HG03095 (cell line): ENCODE data around the gene STK40.
A peak's percentile ranks its signal among the peaks of the same experiment; 100 is the strongest.

Experiments
- ATAC-seq: cut with Tn5 transposase; IDR thresholded peaks from one replicate; pipeline ENCODE4 v1.9.1; 2021; ENCODE audit warnings: moderate library complexity; ENCODE audit not compliant: unreplicated experiment

Gene STK40, protein sequence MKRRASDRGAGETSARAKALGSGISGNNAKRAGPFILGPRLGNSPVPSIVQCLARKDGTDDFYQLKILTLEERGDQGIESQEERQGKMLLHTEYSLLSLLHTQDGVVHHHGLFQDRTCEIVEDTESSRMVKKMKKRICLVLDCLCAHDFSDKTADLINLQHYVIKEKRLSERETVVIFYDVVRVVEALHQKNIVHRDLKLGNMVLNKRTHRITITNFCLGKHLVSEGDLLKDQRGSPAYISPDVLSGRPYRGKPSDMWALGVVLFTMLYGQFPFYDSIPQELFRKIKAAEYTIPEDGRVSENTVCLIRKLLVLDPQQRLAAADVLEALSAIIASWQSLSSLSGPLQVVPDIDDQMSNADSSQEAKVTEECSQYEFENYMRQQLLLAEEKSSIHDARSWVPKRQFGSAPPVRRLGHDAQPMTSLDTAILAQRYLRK

DNA sequence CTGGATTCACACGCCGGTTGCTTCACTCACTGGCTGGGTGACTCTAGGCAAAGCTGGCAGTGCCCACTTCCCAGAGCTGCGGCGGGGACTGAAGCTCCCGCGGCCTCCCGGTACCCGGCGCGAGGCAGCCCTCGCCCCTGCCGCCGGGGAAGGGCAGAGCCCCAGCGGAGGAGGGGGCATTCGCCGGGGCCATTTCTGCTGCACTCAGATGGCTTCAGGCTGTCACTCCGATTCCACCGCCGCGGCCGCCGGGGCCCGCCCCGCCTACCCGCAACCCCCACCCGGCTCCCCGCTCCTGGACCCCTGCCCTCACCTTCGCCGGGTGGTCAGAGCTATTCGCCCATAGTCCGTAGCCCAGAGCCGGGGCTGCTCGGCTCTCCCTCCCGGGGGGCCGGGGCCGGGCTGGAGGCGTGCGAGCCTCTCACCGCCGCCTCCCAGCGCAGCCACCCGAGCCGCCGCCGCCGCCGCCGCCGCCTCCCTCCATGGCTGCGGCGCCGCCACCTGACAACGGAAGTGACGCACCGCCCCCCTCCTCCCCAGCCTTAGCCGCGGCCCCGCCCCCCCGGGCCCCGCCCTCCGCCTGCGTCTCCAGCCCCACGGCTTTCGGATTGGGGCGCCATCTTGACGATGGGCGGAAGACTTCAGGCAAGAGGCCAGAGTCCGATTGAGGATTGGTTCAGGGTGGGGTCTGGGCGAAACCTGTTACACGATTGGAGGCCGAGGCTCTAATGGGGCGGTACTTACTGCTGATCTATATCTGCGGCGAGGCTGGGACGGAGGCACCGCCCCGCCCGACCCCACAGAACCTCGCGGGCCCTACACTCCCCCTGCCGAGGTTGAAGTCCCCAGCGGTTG is at the start of gene STK40:
TSS of gene STK40 (minus strand) at position 515 of the 855 bp plus-strand sequence. CDS start 24,592 bp downstream, outside the sequence.
- peak; percentile 81 for ATAC-seq

DNA sequence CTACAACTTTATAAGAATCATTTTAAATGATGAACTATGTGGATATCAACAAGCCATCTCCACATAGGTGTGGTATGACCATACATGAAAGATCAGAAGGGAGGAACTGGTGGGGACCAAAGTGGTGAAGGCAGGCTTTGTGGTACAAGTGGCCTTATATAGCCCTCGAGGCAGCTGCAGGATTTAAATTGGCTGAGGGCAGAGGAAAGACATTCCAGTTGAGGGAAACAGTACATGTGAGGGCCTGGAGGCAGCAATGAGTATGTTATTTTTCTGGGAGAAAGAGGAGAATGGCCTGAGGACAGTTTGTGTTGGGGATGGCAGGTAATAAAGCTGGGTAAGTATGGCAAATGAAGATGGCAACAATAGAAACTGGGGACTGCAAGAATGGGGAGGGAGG is 47.4 kb upstream of the STK40 start:
- ATAC-seq: no peak

- ATAC-seq: no peak
Observed at GRCh38 chr1:36432616-36433015, 46.9 kb upstream of the STK40 start.

GRCh38 chr1:36425791-36426190 is 40.1 kb upstream of the STK40 start:
- no peak for ATAC-seq

- ATAC-seq: no peak
Observed at GRCh38 chr1:36421649-36422048, 35.9 kb upstream of the STK40 start.

- ATAC-seq: no peak
Observed at GRCh38 chr1:36420836-36421317, 35.2 kb upstream of the STK40 start.

- ATAC-seq: no peak
Observed at GRCh38 chr1:36420409-36420808, 34.7 kb upstream of the STK40 start.

- ATAC-seq: no peak
Observed at GRCh38 chr1:36419569-36419968, 33.8 kb upstream of the STK40 start.

- ATAC-seq: no peak
Observed at GRCh38 chr1:36419140-36419539, 33.4 kb upstream of the STK40 start.

- no peak for ATAC-seq
Observed at GRCh38 chr1:36417931-36418330, 32.2 kb upstream of the STK40 start.

GRCh38 chr1:36415661-36416326 is 30.1 kb upstream of the STK40 start:
- ATAC-seq: no peak

DNA sequence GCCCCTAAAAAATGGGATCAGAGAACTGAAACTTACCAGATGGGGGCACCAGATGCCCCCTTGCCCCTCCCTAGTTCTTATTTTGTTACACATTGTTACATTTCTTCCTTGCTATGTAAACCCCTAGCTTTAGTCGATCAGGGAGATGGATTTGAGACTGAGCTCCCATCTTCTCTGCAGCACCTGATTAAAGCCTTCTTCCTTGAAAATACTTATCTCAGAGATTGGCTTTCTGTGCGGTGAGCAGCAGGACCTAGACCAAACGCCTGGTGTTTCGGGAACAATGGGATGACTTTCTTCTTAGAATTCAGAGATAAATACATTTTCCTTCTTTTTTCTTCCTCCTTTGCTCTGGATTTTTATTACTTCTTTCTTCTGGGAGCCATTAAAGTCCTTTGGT is 28.7 kb upstream of the STK40 start:
- no peak for ATAC-seq

GRCh38 chr1:36411674-36412648 is 26.2 kb upstream of the STK40 start:
- ATAC-seq: no peak

- no peak for ATAC-seq
Observed at GRCh38 chr1:36408479-36408878, 22.8 kb upstream of the STK40 start.

GRCh38 chr1:36406440-36406839 is 20.7 kb upstream of the STK40 start:
- no peak for ATAC-seq

GRCh38 chr1:36402504-36402890 is 16.8 kb upstream of the STK40 start:
- no peak for ATAC-seq

DNA sequence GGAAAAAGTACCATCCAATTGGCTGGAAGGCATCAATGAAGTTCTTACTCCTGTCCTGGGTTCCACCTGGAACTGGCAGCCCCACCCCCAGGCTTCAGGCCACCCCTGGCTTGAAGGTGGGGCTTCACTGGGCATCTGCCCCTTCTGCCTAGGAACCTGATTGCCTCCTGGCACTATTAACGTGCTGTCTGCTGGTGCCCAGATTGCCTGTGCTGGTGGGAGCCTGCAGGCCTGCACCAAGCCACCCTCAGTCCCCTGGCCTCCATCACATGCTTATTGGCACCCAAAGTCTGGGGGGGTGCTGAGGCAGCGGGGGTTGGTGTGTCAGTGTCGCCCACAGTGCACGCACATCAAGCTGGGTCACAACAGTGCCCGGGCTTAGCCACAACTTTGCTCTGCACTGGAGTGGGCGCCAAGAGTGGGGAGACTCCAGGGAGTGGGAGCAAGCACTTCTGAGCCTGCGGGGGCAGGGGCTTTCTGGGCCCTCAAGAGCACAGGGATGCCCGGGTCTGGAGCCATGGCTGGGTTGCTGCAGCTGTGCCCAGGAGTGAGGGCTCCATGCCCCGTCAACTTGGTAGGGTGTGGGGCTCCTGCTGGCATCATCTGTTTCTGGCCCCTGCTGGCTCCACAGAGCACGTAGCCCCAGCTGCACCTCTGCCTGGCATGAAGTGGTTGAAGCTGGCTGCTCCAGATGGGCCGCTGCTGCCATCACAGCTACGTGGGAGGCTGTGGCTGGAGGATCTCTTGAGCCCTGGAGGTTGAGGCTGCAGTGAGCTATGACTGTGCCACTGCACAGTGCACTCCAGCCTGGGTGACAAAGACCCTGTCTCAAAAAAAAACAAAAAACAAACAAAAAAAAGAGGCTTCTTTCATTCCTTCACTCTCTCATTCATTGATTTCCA is 16.1 kb upstream of the STK40 start:
- ATAC-seq: no peak

DNA sequence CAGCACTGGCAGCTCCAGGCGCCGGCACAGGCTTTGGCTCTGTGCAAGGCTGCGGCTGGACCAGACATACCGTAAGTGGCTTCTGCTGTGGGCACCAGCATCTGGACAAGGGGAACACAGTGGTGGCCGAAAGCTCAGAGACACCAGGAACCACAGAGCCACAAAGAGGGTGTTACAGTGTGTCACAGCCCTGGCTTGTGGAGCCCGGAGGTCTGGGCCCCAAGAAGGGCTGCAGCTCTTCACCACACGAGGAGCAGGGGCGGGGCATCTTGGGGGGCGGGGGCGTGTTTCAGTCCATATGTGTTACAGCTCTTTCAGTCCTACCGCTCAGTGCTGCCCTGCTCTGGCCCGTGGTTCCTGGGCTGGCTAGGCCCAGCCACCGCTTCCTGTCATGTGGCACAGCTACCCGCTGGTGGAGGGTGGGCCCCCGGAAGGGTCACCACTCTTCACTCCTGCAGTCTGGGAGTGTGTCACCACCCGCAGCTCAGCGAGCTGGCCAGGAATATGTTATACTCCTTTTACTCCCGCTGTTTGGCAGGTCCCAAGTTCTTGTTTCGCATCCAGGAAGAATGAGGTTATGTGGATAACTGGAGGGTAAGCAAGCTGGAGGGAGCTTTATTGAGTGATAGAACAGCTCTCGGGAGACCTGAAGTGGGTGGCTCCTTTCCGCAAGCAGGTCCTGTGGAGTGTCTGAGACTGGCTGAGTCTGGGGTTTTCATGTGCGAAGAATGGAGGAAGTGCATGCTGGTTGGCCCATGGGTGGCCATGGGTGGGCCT is 15.3 kb upstream of the STK40 start:
- ATAC-seq: no peak

DNA sequence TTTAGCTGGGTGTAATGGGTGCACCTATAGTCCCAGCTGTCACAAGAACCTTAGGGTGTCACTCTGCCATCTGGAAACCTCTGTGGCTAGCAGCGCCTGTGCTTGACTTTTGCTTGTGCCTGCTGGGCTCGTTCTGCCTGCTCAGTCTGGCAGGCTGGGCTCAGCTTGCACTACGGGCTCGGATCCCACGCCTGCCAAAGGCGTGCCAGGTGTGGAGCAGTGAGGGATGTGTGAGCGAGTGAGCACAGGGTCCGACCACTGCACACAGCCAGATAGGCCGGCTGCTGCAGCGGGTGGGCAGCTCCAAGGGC is 14.7 kb upstream of the STK40 start:
- ATAC-seq: no peak
